PC-9 (cell line): ENCODE results near the gene SYNDIG1L. TPM values are rescaled to one million over a fixed set of nuclear protein-coding genes. Genes with fewer than 3 reads are reported as not detected.

ENCODE experiments used
- BruUV-seq: library from RNA; stranded (reverse); fragments of 400-500 nt; replicated peaks from 2 replicates; lab custom pipeline; 2021; lab: Mats Ljungman, UMichigan
- CTCF ChIA-PET: fragments of 300-600 bp; sonication (Branson Sonifier 250); formaldehyde crosslinking; loops from one replicate; lab custom pipeline; 2022; ENCODE audit warnings: antibody characterized with exemption; lab: Charles Lee
- POLR2A ChIA-PET: fragments of 300-600 bp; sonication (Branson Sonifier 250); formaldehyde crosslinking; loops from one replicate; lab custom pipeline; 2022; ENCODE audit warnings: antibody characterized with exemption; ENCODE audit not compliant: unreplicated experiment; lab: Charles Lee
- DNase-seq, 2 experiments: peaks; one replicate each; pipeline versions ENCODE4 v3.0.0 to v3.0.0-alpha.2; 2015 to 2022; ENCODE audit warnings: mixed read lengths in 1 of 2
- H2AFZ ChIP-seq: fragments of 200-600 bp; sonication (generic); 2 replicates; pipeline ENCODE4 v1.8.1; 2017; ENCODE audit warnings: antibody characterized with exemption
- H3F3A ChIP-seq: fragments of 200-600 bp; sonication (generic); 2 replicates; pipeline ENCODE4 v1.8.1; 2017; ENCODE audit warnings: antibody characterized with exemption, mild to moderate bottlenecking, low read depth; ENCODE audit not compliant: insufficient read depth
- H3K27ac ChIP-seq: fragments of 200-600 bp; sonication (generic); 2 replicates; pipeline ENCODE4 v1.6.1; 2016; ENCODE audit warnings: mixed run types
- H3K27me3 ChIP-seq: fragments of 200-600 bp; sonication (generic); 2 replicates; pipeline ENCODE4 v1.6.1; 2016; ENCODE audit warnings: low read depth, mixed run types; ENCODE audit not compliant: insufficient read depth
- H3K36me3 ChIP-seq: fragments of 200-600 bp; sonication (generic); 2 replicates; pipeline ENCODE4 v1.6.1; 2016; ENCODE audit warnings: low read depth, mixed run types
- H3K4me1 ChIP-seq: fragments of 200-600 bp; sonication (generic); replicated peaks from 2 replicates; pipeline ENCODE4 v1.6.1; 2016; ENCODE audit warnings: mixed run types; ENCODE audit not compliant: insufficient read depth
- H3K4me2 ChIP-seq: fragments of 200-600 bp; sonication (generic); 2 replicates; pipeline ENCODE4 v1.6.1; 2017; ENCODE audit warnings: mixed run types
- H3K4me3 ChIP-seq: fragments of 200-600 bp; sonication (generic); 2 replicates; pipeline ENCODE4 v1.6.1; 2016; ENCODE audit warnings: mixed run types
- H3K79me2 ChIP-seq: fragments of 200-600 bp; sonication (generic); 2 replicates; pipeline ENCODE4 v1.6.1; 2017; ENCODE audit warnings: low read depth, mixed run types
- H3K9me2 ChIP-seq: fragments of 200-600 bp; sonication (generic); 2 replicates; pipeline ENCODE4 v1.8.1; 2017; ENCODE audit warnings: mild to moderate bottlenecking; ENCODE audit not compliant: insufficient read depth
- H3K9me3 ChIP-seq: fragments of 200-600 bp; sonication (generic); 2 replicates; pipeline ENCODE4 v1.8.1; 2016; ENCODE audit warnings: low read depth; ENCODE audit not compliant: insufficient read depth
- H4K20me1 ChIP-seq: fragments of 200-600 bp; sonication (generic); 2 replicates; pipeline ENCODE4 v1.8.1; 2017; ENCODE audit not compliant: insufficient read depth
- CTCF ChIP-seq: fragments of 200-600 bp; sonication (generic); conservative IDR thresholded peaks from 2 replicates; pipeline ENCODE4 v1.6.1; 2017; ENCODE audit warnings: mixed run types, antibody characterized with exemption, mild to moderate bottlenecking, moderate library complexity
- EZH2 ChIP-seq: fragments of 200-600 bp; sonication (generic); IDR thresholded peaks from 2 replicates; pipeline ENCODE4 v1.8.0; 2017; ENCODE audit warnings: antibody characterized with exemption, low read depth
- intact Hi-C: fragments of 100-400 bp; cut with micrococcal nuclease; formaldehyde crosslinking; loops from one replicate; pipeline ENCODE4 v1.10.0; 2022; ENCODE audit not compliant: unreplicated experiment
- total RNA-seq: library from RNA; stranded (reverse); gene quantifications from 2 replicates; pipeline ENCODE4 v1.2.3, GENCODE V29; 2021

SYNDIG1L gene
- total RNA-seq, 1 experiment from 2014 or later = 0.52 TPM

GRCh38 chr14:74395094-74395493, 30.9 kb downstream of the SYNDIG1L start:
- TF ChIP-seq EZH2 = no peak
- TF ChIP-seq CTCF = no peak
- Histone ChIP-seq H3K4me1 (peaks cover 8% of the 10 kb centered on the region), H3F3A (peaks cover 6% of the 10 kb centered on the region; the same call in 1 of the 2 replicates), H3K36me3 (no peaks in the 10 kb centered on the region), H3K27ac (no peak overlapping the region), H3K27me3 (no peaks in the 10 kb centered on the region), H3K9me3 (no peaks in the 10 kb centered on the region), H2AFZ (no peak overlapping the region), H4K20me1 (no peaks in the 10 kb centered on the region), H3K4me2 (no peak overlapping the region), H3K4me3 (no peak overlapping the region), H3K79me2 (no peaks in the 10 kb centered on the region), H3K9me2 (no peaks in the 10 kb centered on the region)
- ChIA-PET CTCF (no interaction called here), POLR2A (interaction anchor here (0.6 kb wide), 1 partner anchor 214 kb away, joined by 3 read pairs; no protein-coding TSS in a partner anchor)
- intact Hi-C loops = no loop called here
- no TSS peak for BruUV-seq
- no peak for DNase-seq

GRCh38 chr14:74394549-74394948, 31.5 kb downstream of the SYNDIG1L start:
- DNase-seq = no peak
- H3K9me3 ChIP-seq = no peaks in the 10 kb centered on the region
- H3F3A ChIP-seq = 0 out of 2 replicates have a peak, but pooled peaks cover 5% of the 10 kb centered on the region
- no peaks in the 10 kb centered on the region for H3K36me3 ChIP-seq
- BruUV-seq = no TSS peak
- POLR2A ChIA-PET = no interaction called here
- no peaks in the 10 kb centered on the region for H3K79me2 ChIP-seq
- CTCF ChIA-PET = interaction anchor here (0.6 kb wide), 1 partner anchor 59 kb away, joined by 3 read pairs; no protein-coding TSS in a partner anchor
- H3K4me2 ChIP-seq = no peak overlapping the region
- H3K4me3 ChIP-seq = no peak overlapping the region
- no peak overlapping the region for H3K27ac ChIP-seq
- no peak overlapping the region for H2AFZ ChIP-seq
- intact Hi-C loops = no loop called here
- H3K27me3 ChIP-seq = no peaks in the 10 kb centered on the region
- peaks cover 6% of the 10 kb centered on the region; the same call in 1 of the 2 replicates for H3K4me1 ChIP-seq
- TF ChIP-seq EZH2 (no peak), CTCF (no peak)
- no peaks in the 10 kb centered on the region for H3K9me2 ChIP-seq
- no peaks in the 10 kb centered on the region for H4K20me1 ChIP-seq

- no peak for TF ChIP-seq CTCF
- TF ChIP-seq EZH2 = no peak
- no peak overlapping the region for H3K4me3 ChIP-seq
- no peaks in the 10 kb centered on the region for H4K20me1 ChIP-seq
- H3K27ac ChIP-seq = no peak overlapping the region
- H3K27me3 ChIP-seq = no peaks in the 10 kb centered on the region
- no peak overlapping the region for H3K4me2 ChIP-seq
- no peaks in the 10 kb centered on the region for H3K9me2 ChIP-seq
- no peaks in the 10 kb centered on the region for H3K9me3 ChIP-seq
- ChIA-PET CTCF (interaction anchor here (0.5 to 0.6 kb wide), 3 partner anchors 42 to 91 kb away, joined by 3 read pairs; no protein-coding TSS in a partner anchor), POLR2A (no interaction called here)
- H2AFZ ChIP-seq = no peak overlapping the region
- DNase-seq = peak; percentile 45 to 65
- intact Hi-C loops = no loop called here
- no peaks in the 10 kb centered on the region for H3F3A ChIP-seq
- H3K79me2 ChIP-seq = no peaks in the 10 kb centered on the region
- H3K36me3 ChIP-seq = no peaks in the 10 kb centered on the region
- no TSS peak for BruUV-seq
- H3K4me1 ChIP-seq = peaks cover 6% of the 10 kb centered on the region; the same call in 1 of the 2 replicates
Observed at GRCh38 chr14:74392616-74393570, 33.1 kb downstream of the SYNDIG1L start.
